CD1c-positive myeloid dendritic cell (primary cell): ENCODE measurements around the gene SIL1.
A peak's percentile ranks its signal among the peaks of the same experiment; 100 is the strongest.
"Not testable (repeated sequence)": the region's sequence is repeated elsewhere in the genome, so short reads cannot be mapped to it uniquely, and the experiment has no call there.

ENCODE experiments used
- DNase-seq: peaks from one replicate; pipeline ENCODE4 v3.0.0-alpha.2; 2016; ENCODE audit errors: extremely low spot score

Gene SIL1

DNA sequence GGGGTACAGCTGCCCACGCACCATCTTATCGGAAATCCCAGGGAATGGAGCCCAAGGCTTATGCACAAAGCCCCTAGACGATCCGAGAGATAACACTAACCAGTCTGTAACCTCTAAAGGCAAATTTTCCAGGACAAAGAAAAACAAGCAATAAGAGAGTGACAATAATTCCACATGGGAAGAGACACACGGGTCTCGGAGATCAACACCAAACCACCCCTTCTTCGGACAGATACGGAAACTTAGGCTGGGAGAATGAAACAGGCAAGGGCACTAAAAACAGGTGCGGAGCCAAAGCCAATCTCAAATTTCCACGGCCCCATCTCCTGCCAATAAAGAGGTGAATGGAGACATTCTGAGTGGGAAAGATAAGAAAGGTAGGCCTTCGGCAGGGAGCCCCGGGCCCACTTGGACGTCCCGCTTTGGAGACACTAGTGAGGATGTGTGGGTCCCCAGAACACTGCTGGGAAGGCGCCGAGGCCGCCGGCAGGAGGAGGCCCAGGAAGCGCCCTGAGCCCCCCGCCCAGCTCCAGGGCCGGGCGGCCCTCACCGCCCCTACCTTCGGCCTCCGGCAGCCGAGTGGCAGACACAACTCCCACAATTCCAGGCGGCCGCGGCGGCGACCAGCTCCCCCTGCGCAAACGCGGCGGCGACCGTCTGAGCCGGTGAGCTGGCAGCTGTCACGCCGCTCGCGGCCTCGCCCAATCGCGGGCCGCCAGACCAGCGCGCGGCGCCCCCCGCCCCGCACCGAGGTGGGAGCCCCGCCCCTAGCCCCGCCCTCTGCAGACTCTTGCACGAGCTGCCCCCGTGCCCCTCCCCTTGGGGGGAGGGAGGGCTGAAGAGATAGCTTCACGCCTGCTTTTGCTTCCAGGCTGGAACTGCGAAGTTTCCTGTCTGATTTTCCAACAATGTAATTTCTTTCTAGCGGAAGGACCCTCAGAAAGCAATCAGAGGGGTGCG, at the start of gene SIL1:
TSS of gene SIL1 (minus strand) at position 659 of the 960 bp plus-strand sequence. CDS start 70,525 bp downstream, outside the sequence.
- peak; percentile 96 for DNase-seq

- DNase-seq = peak; percentile 94
Observed at GRCh38 chr5:139246394-139246793, 48.2 kb upstream of the SIL1 start.

- no peak for DNase-seq
Observed at GRCh38 chr5:139245637-139246339, 47.6 kb upstream of the SIL1 start.

- DNase-seq = no peak
Observed at GRCh38 chr5:139243425-139243970, 45.3 kb upstream of the SIL1 start.

DNA sequence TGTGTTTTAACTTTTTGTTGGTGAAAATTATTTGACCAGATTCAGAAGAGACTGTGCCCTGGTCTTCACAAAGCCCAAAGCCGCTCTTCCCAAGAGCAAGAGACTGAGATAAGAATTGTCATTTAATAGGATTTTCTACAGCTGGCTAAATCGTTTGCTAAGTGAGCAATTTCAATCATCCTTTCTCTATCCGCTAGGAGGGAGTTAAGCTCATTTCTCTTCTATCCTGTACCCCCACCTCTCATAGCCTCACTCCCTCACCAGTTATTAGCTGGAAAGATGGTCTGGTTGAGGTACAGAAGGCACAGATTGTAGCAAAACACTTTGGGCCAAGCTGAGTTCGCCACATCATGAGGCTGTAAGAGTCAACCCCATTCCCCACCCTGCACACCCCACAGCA, 43.0 kb upstream of the SIL1 start:
- no peak for DNase-seq

DNA sequence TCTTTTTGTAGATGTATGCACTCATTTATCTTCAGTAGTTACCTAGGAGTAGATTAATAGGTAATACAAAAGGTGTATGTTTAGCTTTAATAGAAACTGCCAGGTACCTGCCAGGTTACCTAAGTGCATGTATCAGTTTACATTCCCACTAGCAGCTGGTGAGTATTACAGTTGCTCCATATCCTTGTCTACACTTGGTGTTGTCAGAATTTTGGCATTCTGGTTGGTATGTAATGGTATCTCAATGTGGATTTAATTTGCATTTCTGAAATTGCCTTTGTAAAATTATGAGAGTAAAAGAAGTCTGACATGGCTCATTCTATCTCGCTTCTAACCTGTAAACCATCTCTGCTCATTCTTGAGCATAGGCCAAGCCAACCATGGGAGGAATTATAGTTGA, 38.3 kb upstream of the SIL1 start:
- no peak for DNase-seq

- no peak for DNase-seq
Observed at GRCh38 chr5:139232147-139232724, 34.1 kb upstream of the SIL1 start.

DNA sequence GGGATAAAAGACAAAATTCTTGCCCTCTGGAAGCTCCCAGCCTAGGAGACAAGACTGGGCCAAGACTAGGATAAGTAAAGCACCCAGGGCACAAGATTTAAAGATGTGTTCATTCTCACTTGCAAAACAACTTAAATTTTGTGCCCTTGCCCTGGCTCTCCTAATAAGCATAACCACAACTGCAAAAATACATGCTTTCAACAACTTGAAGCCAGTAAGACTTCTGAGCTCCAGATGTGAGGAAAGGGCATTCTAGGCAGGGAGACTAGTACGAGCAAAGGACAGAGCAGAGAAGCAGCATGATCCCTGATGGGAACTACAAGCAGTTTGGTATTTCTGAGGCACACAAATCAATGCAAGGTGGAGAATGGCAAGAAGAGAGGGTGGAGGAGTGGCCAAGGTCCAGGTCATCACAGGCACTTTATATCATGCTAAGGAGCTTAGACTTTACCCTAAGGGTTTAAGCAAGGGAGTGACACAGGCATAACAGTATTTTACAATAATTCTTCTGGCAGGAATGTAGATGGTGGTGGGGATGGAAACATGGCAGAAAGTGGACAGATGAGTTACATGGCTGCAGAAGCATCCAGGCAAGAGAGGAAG, 30.1 kb upstream of the SIL1 start:
- no peak for DNase-seq

- no peak for DNase-seq
Observed at GRCh38 chr5:139226131-139226530, 28.0 kb upstream of the SIL1 start.

GRCh38 chr5:139223481-139223880, 25.3 kb upstream of the SIL1 start:
- no peak for DNase-seq

GRCh38 chr5:139222346-139222745, 24.2 kb upstream of the SIL1 start:
- no peak for DNase-seq

GRCh38 chr5:139218038-139218437, 19.9 kb upstream of the SIL1 start:
- DNase-seq = not testable (repeated sequence)

DNA sequence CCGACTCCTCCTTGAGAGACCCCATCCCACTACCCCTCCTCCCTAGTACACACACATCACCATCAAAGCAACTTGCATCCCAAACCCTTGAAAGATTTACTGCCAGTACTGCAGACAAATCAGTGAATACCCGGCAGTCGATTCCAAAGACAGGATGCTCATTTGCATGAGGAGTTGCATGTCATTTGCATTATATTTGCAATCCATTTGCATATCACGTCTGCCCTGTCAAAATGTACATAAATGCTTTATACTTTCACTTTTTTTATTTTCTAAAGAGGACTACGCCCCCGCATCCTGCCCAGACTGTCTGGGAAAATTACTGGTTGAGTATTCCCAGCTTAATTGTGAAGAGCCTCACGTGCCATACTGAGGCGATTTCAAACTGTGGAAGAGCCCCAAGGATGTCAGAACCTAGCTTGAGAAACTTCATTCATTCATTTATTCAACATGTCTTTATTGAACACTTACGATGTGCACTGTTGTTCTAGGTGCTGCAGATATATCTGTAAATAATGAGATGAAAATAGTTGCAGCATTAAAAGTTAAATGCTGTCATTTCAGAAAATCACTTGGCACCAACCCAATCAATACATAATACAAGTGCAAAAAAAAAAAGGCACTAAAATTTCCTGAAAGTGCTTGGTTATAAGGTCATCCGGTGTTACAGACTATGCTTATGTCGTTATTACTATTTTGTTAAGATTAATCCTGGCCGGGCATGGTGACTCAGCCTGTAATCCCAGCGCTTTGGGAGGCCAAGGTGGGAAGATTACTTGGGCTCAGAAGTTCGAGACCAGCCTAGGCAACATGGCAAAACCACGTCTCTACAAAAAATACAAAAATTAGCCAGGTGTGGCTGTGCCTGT, 17.2 kb upstream of the SIL1 start:
- DNase-seq = no peak

DNA sequence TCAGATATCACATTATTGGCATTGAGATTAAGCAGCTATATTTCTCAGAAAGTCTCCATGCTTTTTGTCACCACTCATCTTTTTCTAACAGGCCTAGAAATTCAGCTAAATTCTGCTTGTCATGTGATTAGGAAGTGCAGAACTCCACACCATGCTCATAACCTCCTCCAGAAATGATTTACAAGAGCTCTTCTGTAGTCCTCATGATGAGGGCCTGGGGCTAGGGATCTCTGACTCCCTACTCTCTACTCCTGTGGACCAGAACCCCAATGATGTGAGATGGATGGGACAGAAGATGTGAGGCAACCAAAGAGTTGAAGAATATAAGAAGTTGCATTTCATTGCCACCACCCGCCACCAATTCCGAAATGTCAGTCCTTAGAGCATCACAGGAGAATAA, 16.5 kb upstream of the SIL1 start:
- DNase-seq = no peak

DNA sequence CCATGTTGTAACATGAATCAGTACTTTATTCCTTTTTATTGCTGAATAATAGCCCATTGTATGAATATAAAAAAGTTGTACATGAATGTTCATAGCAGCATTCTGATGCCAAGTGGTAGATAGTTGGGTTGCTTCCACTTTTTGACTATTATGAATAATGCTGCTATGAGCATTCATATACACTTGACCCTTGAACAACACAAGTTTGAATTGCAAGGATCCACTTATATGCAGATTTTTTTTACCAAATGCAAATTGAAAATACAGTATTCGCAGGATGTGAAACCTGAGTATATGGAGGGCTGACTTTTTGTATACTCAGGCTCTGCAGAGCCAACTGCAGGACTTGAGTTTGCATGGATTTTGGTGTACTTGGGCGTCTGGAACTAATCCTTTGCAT, 14.7 kb upstream of the SIL1 start:
- no peak for DNase-seq

GRCh38 chr5:139212486-139212885, 14.3 kb upstream of the SIL1 start:
- DNase-seq = no peak

- DNase-seq = no peak
Observed at GRCh38 chr5:139210585-139210984, 12.4 kb upstream of the SIL1 start.

DNA sequence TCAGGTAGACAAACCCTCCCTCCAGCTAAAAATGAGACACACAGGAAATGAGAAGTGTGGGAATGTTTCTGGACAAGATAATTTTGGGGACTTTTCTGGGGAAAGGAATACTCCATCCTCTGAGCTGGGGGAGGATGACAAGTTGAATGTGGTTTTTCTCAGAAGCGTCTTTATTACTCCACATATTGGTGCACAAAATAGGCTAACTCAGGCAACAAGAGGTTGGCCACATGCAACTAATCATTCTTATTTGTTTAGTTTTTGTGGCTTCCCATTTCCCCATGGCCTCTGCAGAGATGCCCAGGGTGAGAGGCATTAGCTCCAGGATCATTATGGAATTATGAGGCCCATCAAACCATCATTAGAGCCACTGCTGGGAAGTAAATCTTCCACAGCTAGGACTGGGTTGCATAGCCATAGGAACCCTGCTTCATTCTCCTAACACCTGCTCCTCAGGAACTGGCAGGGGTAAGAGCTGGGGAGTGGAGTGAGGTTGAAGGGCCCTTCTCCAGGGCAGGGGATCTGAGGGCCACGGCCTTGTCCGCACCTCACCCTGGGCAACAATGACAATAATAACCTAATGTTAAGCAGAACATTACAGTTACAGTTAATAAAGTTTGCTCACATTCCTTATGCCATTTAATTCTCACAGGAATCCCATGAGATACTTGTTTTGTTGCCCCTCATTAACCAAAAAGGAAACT, 9.3 kb upstream of the SIL1 start:
- no peak for DNase-seq

GRCh38 chr5:139205586-139205985, 7.4 kb upstream of the SIL1 start:
- no peak for DNase-seq

- DNase-seq = no peak
Observed at GRCh38 chr5:139205124-139205523, 7.0 kb upstream of the SIL1 start.
